ENCODE results near the gene HPS1.

HPS1 gene

GRCh38 chr10:98369801-98370200 lies 76.9 kb downstream of the HPS1 start:
- Histone ChIP-seq H3K36me3 (ENCODE audit: low read length) (no peaks in the 10 kb centered on the region), H3K27ac (ENCODE audit: low read depth, low read length) (no peak overlapping the region), H3K9me3 (ENCODE audit: insufficient read depth, low read length) (no peaks in the 10 kb centered on the region), H3K9me2 (replicated peaks; ENCODE audit: insufficient read depth, low read length) (no peaks in the 10 kb centered on the region), H2AFZ (ENCODE audit: low read depth, low read length, severe bottlenecking) (no peak overlapping the region), H4K20me1 (ENCODE audit: low read depth, low read length) (no peaks in the 10 kb centered on the region), H3K79me2 (ENCODE audit: insufficient read depth, low read length) (no peaks in the 10 kb centered on the region), H3K27me3 (ENCODE audit: low read length) (no peaks in the 10 kb centered on the region), H3K9ac (ENCODE audit: low read length) (no peak overlapping the region), H3F3A (ENCODE audit: insufficient read depth) (no peaks in the 10 kb centered on the region), H3K4me3 (ENCODE audit: insufficient read depth, low read length, poor library complexity, severe bottlenecking) (no peak overlapping the region), H3K4me2 (ENCODE audit: low read depth, low read length, poor library complexity, severe bottlenecking) (no peak overlapping the region)
- TF ChIP-seq CTCF (IDR thresholded peaks at IDR 0.05; ENCODE audit: insufficient read depth, low read length, poor library complexity, severe bottlenecking), result no peak
- no peak for TF ChIP-seq EZH2phosphoT487 (conservative IDR thresholded peaks at IDR 0.05; ENCODE audit: low read length)

- Histone ChIP-seq H2AFZ (ENCODE audit: low read depth, low read length, severe bottlenecking) (no peak overlapping the region), H3K9me2 (replicated peaks; ENCODE audit: insufficient read depth, low read length) (no peaks in the 10 kb centered on the region), H3K27ac (ENCODE audit: low read depth, low read length) (no peak overlapping the region), H4K20me1 (ENCODE audit: low read depth, low read length) (no peaks in the 10 kb centered on the region), H3K9me3 (ENCODE audit: insufficient read depth, low read length) (no peaks in the 10 kb centered on the region), H3K79me2 (ENCODE audit: insufficient read depth, low read length) (no peaks in the 10 kb centered on the region), H3K4me2 (ENCODE audit: low read depth, low read length, poor library complexity, severe bottlenecking) (no peak overlapping the region), H3K9ac (ENCODE audit: low read length) (no peak overlapping the region), H3K27me3 (ENCODE audit: low read length) (no peaks in the 10 kb centered on the region), H3K36me3 (ENCODE audit: low read length) (no peaks in the 10 kb centered on the region), H3F3A (ENCODE audit: insufficient read depth) (no peaks in the 10 kb centered on the region), H3K4me3 (ENCODE audit: insufficient read depth, low read length, poor library complexity, severe bottlenecking) (no peak overlapping the region)
- TF ChIP-seq CTCF (IDR thresholded peaks at IDR 0.05; ENCODE audit: insufficient read depth, low read length, poor library complexity, severe bottlenecking) (no peak), EZH2phosphoT487 (conservative IDR thresholded peaks at IDR 0.05; ENCODE audit: low read length) (no peak)
Observed at GRCh38 chr10:98368644-98369043, 78.1 kb downstream of the HPS1 start.

GRCh38 chr10:98367604-98368451 lies 78.9 kb downstream of the HPS1 start:
- Histone ChIP-seq H3K9ac (ENCODE audit: low read length) (no peak overlapping the region), H3K4me2 (ENCODE audit: low read depth, low read length, poor library complexity, severe bottlenecking) (no peak overlapping the region), H3K79me2 (ENCODE audit: insufficient read depth, low read length) (no peaks in the 10 kb centered on the region), H3K36me3 (ENCODE audit: low read length) (no peaks in the 10 kb centered on the region), H2AFZ (ENCODE audit: low read depth, low read length, severe bottlenecking) (no peak overlapping the region), H3K9me2 (replicated peaks; ENCODE audit: insufficient read depth, low read length) (no peaks in the 10 kb centered on the region), H3K9me3 (ENCODE audit: insufficient read depth, low read length) (no peaks in the 10 kb centered on the region), H3K27ac (ENCODE audit: low read depth, low read length) (no peak overlapping the region), H3K27me3 (ENCODE audit: low read length) (no peaks in the 10 kb centered on the region), H4K20me1 (ENCODE audit: low read depth, low read length) (no peaks in the 10 kb centered on the region), H3F3A (ENCODE audit: insufficient read depth) (no peaks in the 10 kb centered on the region), H3K4me3 (ENCODE audit: insufficient read depth, low read length, poor library complexity, severe bottlenecking) (no peak overlapping the region)
- TF ChIP-seq CTCF (IDR thresholded peaks at IDR 0.05; ENCODE audit: insufficient read depth, low read length, poor library complexity, severe bottlenecking) (no peak), EZH2phosphoT487 (conservative IDR thresholded peaks at IDR 0.05; ENCODE audit: low read length) (no peak)

Data from SU-DHL-6 (cell line).